Left ventricle myocardium inferior (tissue), 1 donor: ENCODE data around the gene DCD. TPM values are rescaled to one million over a fixed set of nuclear protein-coding genes. Genes with fewer than 3 reads are reported as not detected.
A peak's percentile ranks its signal among the peaks of the same experiment; 100 is the strongest.

Experiments used
- DNase-seq: peaks from one replicate; pipeline ENCODE4 v3.0.0-alpha.2; 2020
- H3K27ac ChIP-seq: fragments of 200-600 bp; replicated peaks from 2 replicates; pipeline ENCODE4 v1.8.0; 2021
- H3K27me3 ChIP-seq: fragments of 200-600 bp; 2 replicates; pipeline ENCODE4 v1.8.0; 2021; ENCODE audit warnings: low read depth
- H3K36me3 ChIP-seq: fragments of 200-600 bp; 2 replicates; pipeline ENCODE4 v1.8.0; 2021
- H3K4me1 ChIP-seq: fragments of 200-600 bp; 2 replicates; pipeline ENCODE4 v1.8.0; 2021
- H3K4me3 ChIP-seq: fragments of 200-600 bp; 2 replicates; pipeline ENCODE4 v1.8.0; 2021; ENCODE audit warnings: mild to moderate bottlenecking, moderate library complexity
- H3K9me3 ChIP-seq: fragments of 200-600 bp; replicated peaks from 2 replicates; pipeline ENCODE4 v1.8.0; 2021
- CTCF ChIP-seq: fragments of 200-600 bp; IDR thresholded peaks from 2 replicates; pipeline ENCODE4 v1.8.0; 2021; ENCODE audit warnings: antibody characterized with exemption, mild to moderate bottlenecking, borderline replicate concordance
- intact Hi-C: fragments of 100-400 bp; cut with micrococcal nuclease; formaldehyde crosslinking; loops from one replicate; pipeline ENCODE4 v1.11.0; 2022
- total RNA-seq: library from RNA; stranded (reverse); fragmentation: NEBNext Ultra II Directional; extraction: Animal tissue kit (Norgen Biotek cat#: 25700); gene quantifications from one replicate; pipeline ENCODE4 v1.2.1, GENCODE V29; 2021
- donor health status: DM: no; HTN: yes; CAD: no; lungs with severe emphysema.

DCD gene
- total RNA-seq, 1 donor from 2014 or later = not detected

GRCh38 chr12:54684636-54685630, 36.8 kb upstream of the DCD start:
- no peak overlapping the region for H3K27ac ChIP-seq
- H3K4me1 ChIP-seq = no peaks in the 10 kb centered on the region
- no peak for TF ChIP-seq CTCF
- no peaks in the 10 kb centered on the region for H3K36me3 ChIP-seq
- intact Hi-C loops = no loop called here
- no peaks in the 10 kb centered on the region for H3K9me3 ChIP-seq
- DNase-seq = no peak
- no peak overlapping the region for H3K4me3 ChIP-seq
- peaks cover 95% of the 10 kb centered on the region for H3K27me3 ChIP-seq

GRCh38 chr12:54683398-54683797, 35.2 kb upstream of the DCD start:
- Histone ChIP-seq H3K27ac (no peak overlapping the region), H3K4me3 (no peak overlapping the region), H3K9me3 (no peaks in the 10 kb centered on the region), H3K36me3 (no peaks in the 10 kb centered on the region), H3K4me1 (no peaks in the 10 kb centered on the region), H3K27me3 (peaks cover 97% of the 10 kb centered on the region)
- intact Hi-C loops = no loop called here
- no peak for DNase-seq
- TF ChIP-seq CTCF = no peak

- H3K4me1 ChIP-seq = no peaks in the 10 kb centered on the region
- intact Hi-C loops = no loop called here
- peaks cover 97% of the 10 kb centered on the region for H3K27me3 ChIP-seq
- no peak overlapping the region for H3K4me3 ChIP-seq
- no peak overlapping the region for H3K27ac ChIP-seq
- H3K36me3 ChIP-seq = no peaks in the 10 kb centered on the region
- no peak for DNase-seq
- no peaks in the 10 kb centered on the region for H3K9me3 ChIP-seq
- no peak for TF ChIP-seq CTCF
These were observed 34.5 kb upstream of the DCD start for GRCh38 chr12:54682674-54683073.

GRCh38 chr12:54680374-54680773, 32.2 kb upstream of the DCD start:
- Histone ChIP-seq H3K4me1 (no peaks in the 10 kb centered on the region), H3K27me3 (peaks cover 95% of the 10 kb centered on the region), H3K9me3 (no peaks in the 10 kb centered on the region), H3K36me3 (no peaks in the 10 kb centered on the region), H3K4me3 (no peak overlapping the region), H3K27ac (no peak overlapping the region)
- DNase-seq = no peak
- peak; percentile 30 for TF ChIP-seq CTCF
- intact Hi-C loops = no loop called here

- intact Hi-C loops = no loop called here
- no peak overlapping the region for H3K4me3 ChIP-seq
- H3K27me3 ChIP-seq = peaks cover 84% of the 10 kb centered on the region
- H3K9me3 ChIP-seq = no peaks in the 10 kb centered on the region
- no peaks in the 10 kb centered on the region for H3K4me1 ChIP-seq
- no peak overlapping the region for H3K27ac ChIP-seq
- no peak for DNase-seq
- no peaks in the 10 kb centered on the region for H3K36me3 ChIP-seq
- no peak for TF ChIP-seq CTCF
These were observed 30.0 kb upstream of the DCD start for GRCh38 chr12:54678131-54678530.
